ENCODE data around the gene NKAIN2. TPM values are rescaled to one million over a fixed set of nuclear protein-coding genes. Genes with fewer than 3 reads are reported as not detected.
A peak's percentile ranks its signal among the peaks of the same experiment; 100 is the strongest.

The NKAIN2 gene
- total RNA-seq, 1 donor from 2014 or later = not detected

DNA sequence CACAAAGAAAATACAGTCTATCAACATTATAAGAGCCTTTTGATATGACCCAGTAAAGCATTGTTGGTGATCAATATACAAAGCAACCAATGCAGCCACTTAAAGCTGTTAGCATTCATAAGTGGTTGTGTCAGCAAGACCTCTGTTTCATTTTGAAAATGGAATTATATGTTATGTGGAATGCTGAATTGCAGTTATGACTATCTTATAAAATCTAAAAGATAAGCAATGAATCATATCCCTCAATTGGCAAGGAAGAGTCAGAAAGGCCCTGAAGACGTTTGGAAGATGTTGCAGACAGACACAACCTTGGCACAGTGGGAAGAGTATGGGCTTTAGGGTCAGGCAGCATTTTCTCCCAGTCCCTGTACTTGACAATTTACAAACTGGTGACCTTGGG, 1064.8 kb downstream of the NKAIN2 start:
- TF ChIP-seq CTCF (IDR thresholded peaks at IDR 0.05; ENCODE audit: insufficient read depth, low read length, poor library complexity, severe bottlenecking) = no peak
- Histone ChIP-seq H3K27me3 (ENCODE audit: control insufficient read depth, insufficient read depth, low read length) (no peaks in the 10 kb centered on the region), H3K4me3 (ENCODE audit: low read depth, low read length) (no peak overlapping the region), H3K36me3 (ENCODE audit: control insufficient read depth, insufficient read depth, low read length) (no peaks in the 10 kb centered on the region)
- no peak for DNase-seq (ENCODE audit: low read depth)

DNA sequence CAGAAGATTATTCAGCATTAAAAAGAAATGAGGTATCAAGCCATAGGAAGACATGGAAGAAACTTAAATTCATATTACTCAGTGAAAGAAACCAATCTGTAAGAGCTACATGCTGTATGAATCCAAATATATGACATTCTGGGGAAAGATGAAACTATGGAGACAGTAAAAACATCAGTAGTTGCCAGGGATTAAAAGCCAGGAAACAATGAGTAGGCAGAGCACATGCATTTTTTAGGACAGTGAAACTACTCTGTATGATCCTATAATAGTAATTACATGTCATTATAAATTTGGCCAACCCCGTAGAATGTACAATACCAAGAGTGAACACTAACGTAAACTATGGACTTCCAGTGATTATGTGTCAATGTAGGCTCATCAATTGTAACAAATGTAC, 1065.8 kb downstream of the NKAIN2 start:
- Histone ChIP-seq H3K36me3 (ENCODE audit: control insufficient read depth, insufficient read depth, low read length) (no peaks in the 10 kb centered on the region), H3K27me3 (ENCODE audit: control insufficient read depth, insufficient read depth, low read length) (no peaks in the 10 kb centered on the region), H3K4me3 (ENCODE audit: low read depth, low read length) (no peak overlapping the region)
- no peak for TF ChIP-seq CTCF (IDR thresholded peaks at IDR 0.05; ENCODE audit: insufficient read depth, low read length, poor library complexity, severe bottlenecking)
- DNase-seq (ENCODE audit: low read depth) = no peak

GRCh38 chr6:124870611-124871459, 1067.2 kb downstream of the NKAIN2 start:
- Histone ChIP-seq H3K36me3 (ENCODE audit: control insufficient read depth, insufficient read depth, low read length) (no peaks in the 10 kb centered on the region), H3K4me3 (ENCODE audit: low read depth, low read length) (no peak overlapping the region), H3K27me3 (ENCODE audit: control insufficient read depth, insufficient read depth, low read length) (no peaks in the 10 kb centered on the region)
- peak; percentile 74 for TF ChIP-seq CTCF (IDR thresholded peaks at IDR 0.05; ENCODE audit: insufficient read depth, low read length, poor library complexity, severe bottlenecking)
- DNase-seq (ENCODE audit: low read depth) = no peak

- no peak for DNase-seq (ENCODE audit: low read depth)
- no peak for TF ChIP-seq CTCF (IDR thresholded peaks at IDR 0.05; ENCODE audit: insufficient read depth, low read length, poor library complexity, severe bottlenecking)
- Histone ChIP-seq H3K27me3 (ENCODE audit: control insufficient read depth, insufficient read depth, low read length) (no peaks in the 10 kb centered on the region), H3K4me3 (ENCODE audit: low read depth, low read length) (no peak overlapping the region), H3K36me3 (ENCODE audit: control insufficient read depth, insufficient read depth, low read length) (no peaks in the 10 kb centered on the region)
Measured at GRCh38 chr6:124872361-124873065, 1068.8 kb downstream of the NKAIN2 start.

- Histone ChIP-seq H3K36me3 (ENCODE audit: control insufficient read depth, insufficient read depth, low read length) (no peaks in the 10 kb centered on the region), H3K27me3 (ENCODE audit: control insufficient read depth, insufficient read depth, low read length) (no peaks in the 10 kb centered on the region), H3K4me3 (ENCODE audit: low read depth, low read length) (no peak overlapping the region)
- DNase-seq (ENCODE audit: low read depth) = no peak
- no peak for TF ChIP-seq CTCF (IDR thresholded peaks at IDR 0.05; ENCODE audit: insufficient read depth, low read length, poor library complexity, severe bottlenecking)
Measured at GRCh38 chr6:124873066-124873410, 1069.4 kb downstream of the NKAIN2 start.

Other genes starting within 250 kb of the NKAIN2 start
- not detected in 2 replicates for gene TRDN, start 166.9 kb upstream of the NKAIN2 start, total RNA-seq

Data from kidney epithelial cell (primary cell).